Endometrial microvascular endothelial cells (primary cell): ENCODE results near the gene ASPSCR1. TPM values are rescaled to one million over a fixed set of nuclear protein-coding genes. Genes with fewer than 3 reads are reported as not detected.
"Not testable (repeated sequence)": the region's sequence is repeated elsewhere in the genome, so short reads cannot be mapped to it uniquely, and the experiment has no call there.

ENCODE experiments used
- in situ Hi-C: cut with HindIII; loops from 2 replicates; pipeline ENCODE4 v1.10.0; 2017; ENCODE audit warnings: low sequenced_read_pairs, low pct_unique_long_range_greater_than_20kb; ENCODE audit errors: inconsistent ontology term
- total RNA-seq: library from RNA; depleted of rRNA; stranded (reverse); fragments of >200 nt; gene quantifications from one replicate; pipeline ENCODE4 v1.2.3, GENCODE V29; 2015; ENCODE audit errors: inconsistent ontology term

ASPSCR1 gene
- total RNA-seq, 1 donor from 2014 or later: 12.2 TPM

DNA sequence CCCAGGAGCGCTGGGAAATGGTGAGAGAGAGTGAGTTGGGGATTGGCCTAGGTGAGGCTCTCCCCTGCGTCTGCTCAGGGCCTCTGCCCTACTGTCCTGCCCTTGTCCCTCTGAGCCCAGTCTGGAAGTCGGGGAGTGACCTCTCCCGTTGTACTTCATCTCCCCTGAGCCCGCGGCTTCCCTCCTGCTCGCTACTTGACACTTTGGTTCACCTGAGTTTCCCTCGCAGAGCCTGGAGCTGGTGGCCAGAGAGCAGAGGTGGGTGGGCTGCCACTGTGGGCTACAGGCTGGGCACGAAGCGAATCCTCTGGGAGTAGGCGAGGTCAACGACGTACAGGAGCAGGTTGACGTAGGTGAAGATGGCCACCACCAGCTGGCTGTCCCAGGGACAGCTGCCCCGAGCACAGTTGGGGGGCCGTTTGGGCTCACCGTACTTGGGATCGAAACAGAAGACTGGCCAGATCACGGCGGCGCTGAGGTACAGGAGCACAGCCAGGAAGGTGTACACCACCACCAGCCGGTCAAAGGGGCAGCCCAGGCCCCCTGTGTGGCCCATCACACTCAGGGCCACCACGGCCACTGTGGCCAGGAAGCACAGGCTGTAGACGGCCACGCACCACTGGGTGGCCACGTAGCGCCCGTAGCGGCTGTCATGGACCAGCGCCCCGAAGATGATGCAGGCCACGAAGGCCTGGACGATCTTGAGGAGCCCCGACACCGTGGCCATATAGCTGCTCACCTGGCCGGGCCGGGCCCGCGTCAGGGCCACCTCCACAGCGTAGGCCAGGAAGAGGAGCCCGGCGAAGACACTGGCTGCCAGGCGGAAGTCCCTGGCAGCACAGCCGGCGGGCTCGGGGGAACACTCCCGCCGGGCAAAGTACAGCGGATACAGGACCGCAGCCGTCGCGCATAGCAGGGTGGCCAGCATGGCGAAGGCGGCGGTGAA lies 36.6 kb upstream of the ASPSCR1 start:
- in situ Hi-C loops: no loop called here

GRCh38 chr17:81941484-81942166 lies 35.8 kb upstream of the ASPSCR1 start:
- in situ Hi-C loops: no loop called here

DNA sequence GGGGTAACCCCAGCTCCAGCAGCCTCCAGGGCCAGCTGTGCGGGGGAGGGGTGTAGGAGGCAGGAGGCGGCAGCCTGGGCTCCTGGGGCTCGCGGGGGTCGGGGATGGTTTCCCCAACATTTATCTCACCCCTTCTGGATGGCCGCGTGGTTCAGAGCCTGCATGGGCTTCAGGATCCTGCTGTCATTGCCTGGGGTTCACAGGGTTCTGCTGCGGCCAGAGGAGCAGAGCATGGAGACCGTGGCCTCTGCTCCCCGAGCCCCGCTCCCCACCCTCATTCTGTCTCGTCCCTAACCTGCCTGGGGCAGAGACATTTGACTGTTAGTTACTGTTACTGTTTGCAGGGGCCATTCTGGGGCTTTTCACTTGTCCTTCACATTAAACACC lies 35.3 kb upstream of the ASPSCR1 start:
- in situ Hi-C loops: no loop called here

- in situ Hi-C loops: no loop called here
Measured at GRCh38 chr17:81944858-81945257, 32.6 kb upstream of the ASPSCR1 start.

- in situ Hi-C loops: no loop called here
Measured at GRCh38 chr17:81947189-81947588, 30.2 kb upstream of the ASPSCR1 start, which contains the start of gene MYADML2. Gene MYADML2 (minus strand): TSS chr17:81947233. CDS start chr17:81941741, 5,492 bp downstream.

DNA sequence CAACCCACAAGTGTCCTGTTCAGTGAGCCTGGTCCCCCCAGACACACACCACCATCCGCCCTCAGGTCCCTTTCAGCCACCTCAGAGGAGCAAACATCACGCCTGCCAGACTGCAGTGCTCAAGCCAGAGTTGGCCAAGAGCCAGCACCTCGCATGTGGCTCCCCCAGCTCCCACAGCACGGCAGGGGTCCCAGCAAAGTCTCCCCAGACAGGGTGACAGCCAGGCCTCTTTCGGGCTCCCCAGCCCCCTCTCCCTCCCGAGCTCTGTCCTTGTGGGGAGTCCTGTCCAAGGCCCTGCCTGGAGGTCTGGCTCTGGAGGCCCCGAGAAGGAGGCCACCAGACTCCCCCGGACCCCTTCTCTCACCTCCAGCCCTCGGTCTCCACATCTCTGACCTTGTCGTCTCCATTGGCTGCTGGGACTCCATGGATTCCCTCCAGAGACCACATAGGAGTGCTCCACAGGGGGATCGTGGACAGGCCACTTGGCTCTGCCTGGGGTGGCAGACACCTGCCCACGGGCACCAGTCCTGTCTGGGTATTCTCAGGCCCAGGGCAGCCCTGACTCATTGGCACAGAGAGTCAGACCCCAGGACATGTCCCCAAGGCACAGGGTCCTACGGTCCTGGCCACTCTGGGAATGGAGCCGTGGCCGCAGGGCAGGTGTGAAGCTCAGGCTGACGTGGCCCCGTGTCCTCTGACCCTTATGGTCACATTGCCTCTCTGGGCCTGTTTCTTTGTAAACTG lies 28.6 kb upstream of the ASPSCR1 start:
- in situ Hi-C loops: no loop called here

DNA sequence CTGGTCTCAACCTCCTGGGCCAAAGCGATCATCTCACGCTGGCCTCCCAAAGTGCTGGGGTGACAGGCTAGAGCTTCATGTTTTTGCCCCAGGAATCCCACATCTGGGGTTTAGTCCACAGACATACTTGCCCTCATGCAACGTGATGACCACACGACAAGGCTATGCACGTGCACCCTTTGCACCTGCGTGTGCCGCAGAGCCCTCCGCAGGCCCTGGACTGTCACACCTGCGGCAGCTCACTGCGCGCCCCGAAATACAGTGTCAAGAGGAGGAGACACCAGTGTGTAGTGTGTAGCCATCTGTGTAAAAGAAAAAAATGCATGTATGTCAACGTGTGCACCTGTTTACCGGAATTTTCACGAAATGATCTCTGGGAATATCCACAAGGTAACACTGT lies 26.9 kb upstream of the ASPSCR1 start:
- in situ Hi-C loops: no loop called here

- in situ Hi-C loops: no loop called here
Measured at GRCh38 chr17:81951785-81952684, 25.4 kb upstream of the ASPSCR1 start.

- in situ Hi-C loops: no loop called here
Measured at GRCh38 chr17:81952792-81953228, 24.6 kb upstream of the ASPSCR1 start.

DNA sequence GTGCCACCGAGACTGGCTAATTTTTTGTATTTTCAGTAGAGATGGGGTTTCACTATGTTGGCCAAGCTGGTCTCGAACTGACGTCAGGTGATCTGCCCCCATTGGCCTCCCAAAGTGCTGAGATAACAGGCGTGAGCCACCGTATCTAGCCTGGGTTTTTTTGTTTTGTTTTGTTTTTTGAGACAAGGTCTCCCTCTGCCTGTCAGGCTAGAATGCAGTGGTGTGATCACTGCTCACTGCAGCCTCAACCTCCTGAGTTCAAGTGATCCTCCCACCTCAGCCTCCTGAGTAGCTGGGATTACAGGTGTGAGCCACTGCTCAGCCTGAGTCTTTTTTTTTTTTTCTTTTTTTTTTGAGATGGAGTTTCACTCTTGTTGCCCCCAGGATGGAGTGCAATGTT lies 24.0 kb upstream of the ASPSCR1 start:
- in situ Hi-C loops: not testable (repeated sequence)

DNA sequence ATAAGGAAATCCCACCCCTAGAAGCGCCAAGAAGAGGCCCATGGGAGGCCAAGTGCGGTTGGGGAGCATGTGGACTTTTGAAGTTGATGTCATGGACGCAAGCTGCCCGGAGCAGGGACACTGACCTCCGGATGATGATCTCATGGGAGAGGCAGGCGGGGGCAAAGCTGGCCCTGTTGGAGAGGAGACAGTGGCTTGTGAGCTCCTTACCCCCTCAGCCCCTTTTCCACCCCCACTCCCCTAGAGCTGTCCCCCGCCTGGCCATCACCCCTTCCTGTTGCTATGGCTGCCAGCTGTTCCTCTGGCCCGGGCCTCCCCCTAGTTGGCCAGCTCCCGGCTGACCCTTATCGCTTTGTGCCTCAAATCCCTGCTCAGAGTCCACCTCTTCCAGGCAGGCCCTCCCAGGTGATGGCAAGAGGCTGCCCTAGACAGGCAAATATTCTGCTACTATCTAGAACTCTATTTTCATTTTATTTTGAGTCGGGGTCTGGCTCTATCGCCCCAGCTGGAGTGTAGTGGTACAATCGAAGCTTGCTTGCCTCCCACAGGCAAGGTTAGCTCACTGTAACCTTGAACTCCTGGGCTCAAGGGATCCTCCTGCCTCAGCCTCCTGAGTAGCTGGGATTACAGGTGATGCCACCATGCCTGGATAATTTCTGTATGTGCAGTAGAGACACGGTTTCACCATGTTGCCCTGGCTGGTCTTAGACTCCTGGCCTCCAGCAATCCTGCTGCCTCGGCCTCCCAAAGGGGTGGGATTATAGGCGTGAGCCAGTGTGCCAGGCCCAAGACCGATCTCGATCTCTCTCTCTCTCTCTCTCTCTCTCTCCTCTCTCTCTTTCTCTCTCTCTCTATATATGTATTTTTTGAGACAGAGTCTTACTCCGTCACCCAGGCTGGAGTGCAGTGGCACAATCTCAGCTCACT lies 23.0 kb upstream of the ASPSCR1 start:
- in situ Hi-C loops: no loop called here

DNA sequence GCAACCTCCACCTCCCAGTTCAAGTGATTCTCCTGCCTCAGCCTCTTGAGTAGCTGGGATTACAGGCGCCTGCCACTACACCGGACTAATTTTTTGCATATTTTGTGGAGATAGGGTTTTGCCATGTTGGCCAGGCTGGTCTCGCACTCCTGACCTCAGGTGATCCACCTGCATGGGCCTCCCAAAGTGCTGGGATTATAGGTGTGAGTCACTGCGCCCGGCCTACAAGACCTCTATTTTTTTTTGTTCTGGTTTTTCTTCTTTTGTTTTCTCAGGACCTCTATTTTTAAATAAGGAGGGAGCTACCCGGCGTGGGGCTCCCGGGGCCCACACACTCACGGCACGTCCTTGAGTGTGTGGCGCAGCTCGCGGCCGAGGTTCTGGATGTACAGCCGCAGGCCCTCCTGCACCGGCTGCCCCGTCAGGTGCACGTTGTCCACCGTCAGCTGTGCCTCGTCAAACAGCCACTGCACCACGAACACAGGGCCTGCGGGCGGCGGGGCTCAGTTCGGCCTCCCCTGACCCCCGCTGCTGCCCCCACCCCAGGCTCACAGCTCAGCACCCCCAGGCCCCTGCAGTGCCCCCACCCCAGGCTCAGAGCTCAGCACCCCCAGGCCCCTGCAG lies 22.3 kb upstream of the ASPSCR1 start:
- in situ Hi-C loops: no loop called here

DNA sequence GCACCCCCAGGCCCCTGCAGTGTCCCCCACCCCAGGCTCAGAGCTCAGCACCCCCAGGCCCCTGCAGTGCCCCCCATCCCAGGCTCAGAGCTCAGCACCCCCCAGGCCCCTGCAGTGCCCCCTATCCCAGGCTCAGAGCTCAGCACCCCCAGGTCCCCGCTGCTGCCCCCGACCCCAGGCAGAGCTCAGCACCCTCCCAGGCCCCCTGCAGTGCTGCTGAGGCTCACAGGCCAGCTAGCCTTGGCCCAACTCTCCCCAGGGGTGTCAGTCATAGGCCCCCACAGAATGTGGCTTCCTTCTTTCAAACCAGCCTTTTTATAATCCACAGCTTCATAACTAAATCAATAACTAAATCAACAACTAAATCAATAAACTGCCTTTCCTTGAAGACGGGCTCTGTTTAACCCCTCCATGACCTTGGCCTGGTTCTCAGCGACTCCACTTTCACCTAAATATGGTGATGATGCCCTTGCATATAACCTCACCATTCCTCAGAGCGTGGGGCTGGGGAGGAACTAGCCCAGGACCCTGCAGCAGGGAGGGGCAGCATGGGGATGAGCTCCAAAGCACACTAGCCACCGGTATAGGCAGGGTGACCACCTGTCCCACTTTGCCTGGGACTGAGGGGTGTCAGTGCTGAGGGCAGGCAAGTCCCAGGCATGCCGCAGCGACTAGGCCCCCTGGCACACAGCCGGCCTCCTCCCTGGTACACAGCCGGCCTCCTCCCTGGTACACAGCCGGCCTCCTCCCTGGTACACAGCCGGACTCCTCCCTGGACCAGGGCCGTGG lies 21.5 kb upstream of the ASPSCR1 start:
- in situ Hi-C loops: no loop called here

DNA sequence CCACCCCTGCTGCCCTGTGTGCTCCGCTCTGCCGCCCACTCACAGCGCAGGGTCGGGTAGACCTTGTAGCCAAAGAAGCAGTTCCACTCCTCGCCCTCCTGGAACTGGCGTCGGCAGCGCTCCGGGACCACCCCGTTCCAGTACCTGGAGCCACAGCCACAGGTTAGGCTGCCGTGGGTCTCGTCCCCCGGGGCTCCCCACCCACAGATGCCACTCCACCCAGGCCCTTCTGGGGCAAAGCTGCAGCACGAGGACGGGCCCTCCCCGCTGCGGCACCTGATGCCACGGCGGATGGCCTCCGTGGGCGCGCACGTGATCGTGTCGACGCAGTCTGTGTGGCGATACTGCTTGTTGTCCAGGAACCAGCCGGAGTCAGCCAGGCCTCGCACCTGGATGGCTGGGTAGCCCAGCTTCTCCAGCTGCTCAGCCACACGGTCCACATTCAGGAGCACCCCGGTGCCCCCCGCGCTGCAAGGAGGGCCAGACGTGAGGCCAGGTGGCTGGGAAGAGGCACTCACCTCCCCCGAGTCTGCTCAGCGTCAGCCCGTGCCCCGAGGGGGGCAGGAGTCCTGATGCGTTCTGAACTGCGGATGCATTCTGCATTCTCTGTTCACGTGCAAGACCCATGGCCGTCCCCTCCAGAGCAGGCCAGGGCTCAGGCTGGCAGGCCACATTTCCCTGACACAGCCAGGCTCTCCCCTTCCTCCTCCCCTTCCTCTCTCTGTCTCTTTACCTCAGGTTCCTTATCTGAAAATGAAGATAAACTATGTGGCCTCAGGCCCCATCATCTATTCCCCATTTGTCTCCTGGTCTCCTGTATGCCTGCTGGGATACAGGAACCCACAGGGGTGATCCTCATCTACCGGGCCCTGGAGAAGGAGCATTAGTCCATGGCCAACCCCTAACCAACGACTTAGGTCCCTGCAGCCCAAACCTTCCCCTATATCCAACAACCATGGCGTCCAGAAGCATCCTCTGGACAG lies 20.5 kb upstream of the ASPSCR1 start:
- in situ Hi-C loops: no loop called here
